Calu3 (cell line): Measurements from ENCODE around the gene NAAA. TPM values are rescaled to one million over a fixed set of nuclear protein-coding genes. Genes with fewer than 3 reads are reported as not detected.

ENCODE experiments used
- BruUV-seq: library from RNA; stranded (reverse); fragments of 400-500 nt; replicated peaks from 2 replicates; lab custom pipeline; 2021; lab: Mats Ljungman, UMichigan
- CTCF ChIA-PET: fragments of 300-600 bp; sonication (Branson Sonifier 250); formaldehyde crosslinking; loops from one replicate; lab custom pipeline; 2022; ENCODE audit warnings: antibody characterized with exemption; lab: Charles Lee
- DNase-seq: peaks from one replicate; pipeline ENCODE4 v3.0.0; 2022
- H3K27ac Mint-ChIP-seq: one replicate; pipeline ENCODE4 v1.8.0; 2022; ENCODE audit warnings: mixed read lengths; ENCODE audit not compliant: unreplicated experiment
- H3K27me3 Mint-ChIP-seq: one replicate; pipeline ENCODE4 v1.8.0; 2022; ENCODE audit warnings: mixed read lengths; ENCODE audit not compliant: unreplicated experiment
- H3K36me3 Mint-ChIP-seq: one replicate; pipeline ENCODE4 v1.8.0; 2022; ENCODE audit warnings: mild to moderate bottlenecking, moderate library complexity, mixed read lengths; ENCODE audit not compliant: insufficient read depth, unreplicated experiment
- H3K4me1 Mint-ChIP-seq: one replicate; pipeline ENCODE4 v1.8.0; 2022; ENCODE audit warnings: mild to moderate bottlenecking, low read depth, mixed read lengths; ENCODE audit not compliant: unreplicated experiment
- H3K4me3 Mint-ChIP-seq: one replicate; pipeline ENCODE4 v1.8.0; 2022; ENCODE audit warnings: mild to moderate bottlenecking, low read depth, moderate library complexity, mixed read lengths; ENCODE audit not compliant: unreplicated experiment
- H3K9me3 Mint-ChIP-seq: one replicate; pipeline ENCODE4 v1.8.0; 2022; ENCODE audit warnings: low read depth, mixed read lengths; ENCODE audit not compliant: unreplicated experiment
- CTCF ChIP-seq: fragments of 200-600 bp; IDR thresholded peaks from one replicate; pipeline ENCODE4 v1.8.0; 2022; ENCODE audit warnings: antibody characterized with exemption; ENCODE audit not compliant: unreplicated experiment
- intact Hi-C: fragments of 100-400 bp; cut with micrococcal nuclease; formaldehyde crosslinking; loops from one replicate; pipeline ENCODE4 v1.10.0; 2022; ENCODE audit not compliant: unreplicated experiment
- total RNA-seq: library from RNA; stranded (reverse); gene quantifications from 2 replicates; pipeline ENCODE4 v1.2.3, GENCODE V29; 2022

Gene NAAA
- total RNA-seq, 1 experiment from 2014 or later = 6.2 TPM

GRCh38 chr4:75907966-75908365 lies 32.8 kb downstream of the NAAA start:
- Mint-ChIP-seq H3K27ac (no peak overlapping the region), H3K4me1 (no peaks in the 10 kb centered on the region), H3K27me3 (no peaks in the 10 kb centered on the region), H3K9me3 (no peaks in the 10 kb centered on the region), H3K4me3 (no peak overlapping the region), H3K36me3 (no peaks in the 10 kb centered on the region)
- no peak for DNase-seq
- BruUV-seq = no TSS peak
- intact Hi-C loops = no loop called here
- CTCF ChIA-PET = no interaction called here
- no peak for TF ChIP-seq CTCF

GRCh38 chr4:75904076-75904475 lies 36.7 kb downstream of the NAAA start:
- CTCF ChIA-PET = no interaction called here
- intact Hi-C loops = no loop called here
- Mint-ChIP-seq H3K27ac (no peak overlapping the region), H3K27me3 (no peaks in the 10 kb centered on the region), H3K9me3 (no peaks in the 10 kb centered on the region), H3K36me3 (no peaks in the 10 kb centered on the region), H3K4me3 (no peak overlapping the region), H3K4me1 (no peaks in the 10 kb centered on the region)
- DNase-seq = no peak
- no peak for TF ChIP-seq CTCF
- no TSS peak for BruUV-seq

- intact Hi-C loops = no loop called here
- Mint-ChIP-seq H3K9me3 (no peaks in the 10 kb centered on the region), H3K27ac (no peak within 1 kb of the TSS), H3K36me3 (no peaks in the 10 kb centered on the region), H3K4me3 (no peak within 1 kb of the TSS), H3K27me3 (no peaks in the 10 kb centered on the region), H3K4me1 (no peaks in the 10 kb centered on the region)
- no peak for DNase-seq
- CTCF ChIA-PET = no interaction called here
- TF ChIP-seq CTCF = no peak
- BruUV-seq = no TSS peak
Observed at GRCh38 chr4:75902352-75902751, 38.5 kb downstream of the NAAA start, which contains the start of gene PPEF2. Gene PPEF2 (minus strand): TSS chr4:75902452. CDS start chr4:75896325, 6,127 bp downstream.

- H3K4me1 Mint-ChIP-seq = no peaks in the 10 kb centered on the region
- CTCF ChIA-PET = no interaction called here
- no peaks in the 10 kb centered on the region for H3K36me3 Mint-ChIP-seq
- no peak overlapping the region for H3K4me3 Mint-ChIP-seq
- no TSS peak for BruUV-seq
- intact Hi-C loops = no loop called here
- no peaks in the 10 kb centered on the region for H3K9me3 Mint-ChIP-seq
- no peak for DNase-seq
- no peak overlapping the region for H3K27ac Mint-ChIP-seq
- no peak for TF ChIP-seq CTCF
- H3K27me3 Mint-ChIP-seq = no peaks in the 10 kb centered on the region
Observed at GRCh38 chr4:75898536-75898935, 42.3 kb downstream of the NAAA start.
